ENCODE results near the gene DCDC1.

DCDC1 gene

DNA sequence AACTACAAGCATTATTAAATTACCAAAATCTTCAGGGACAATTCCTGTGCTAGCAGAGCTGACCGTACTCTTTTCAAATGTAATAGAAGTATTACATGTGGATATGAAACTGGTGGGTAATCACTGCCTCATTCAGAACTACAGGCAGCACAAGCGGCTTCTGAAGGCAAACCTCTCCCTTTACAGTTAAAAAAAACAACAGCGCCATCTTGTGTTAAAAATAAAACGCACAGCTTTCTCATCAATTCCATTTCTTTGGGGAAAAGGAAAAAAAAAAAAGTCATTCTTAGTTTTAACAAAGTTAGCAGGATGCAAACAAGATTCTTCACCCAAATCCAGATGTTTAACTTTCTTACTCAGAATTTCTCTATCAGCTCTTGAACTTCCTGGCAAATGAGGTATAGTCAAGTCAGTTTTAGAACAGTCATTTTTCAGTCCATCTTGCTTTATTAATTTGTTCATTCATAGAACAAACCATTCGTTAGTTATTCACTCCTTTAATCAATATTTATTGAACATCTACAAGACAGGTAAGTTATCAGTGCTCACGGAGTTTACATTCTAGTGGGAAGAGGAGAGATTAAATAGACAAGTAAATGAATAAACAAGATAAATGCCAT, 451.6 kb downstream of the DCDC1 start:
- no peaks in the 10 kb centered on the region for H3K27me3 ChIP-seq (ENCODE audit: control insufficient read depth, insufficient read depth, low read length)
- peaks cover 2% of the 10 kb centered on the region for H3K4me1 ChIP-seq (ENCODE audit: control insufficient read depth, insufficient read depth, low read length)
- no peaks in the 10 kb centered on the region for H3K9me3 ChIP-seq (ENCODE audit: control insufficient read depth, insufficient read depth, low read length)
- no peaks in the 10 kb centered on the region for H3K36me3 ChIP-seq (ENCODE audit: control insufficient read depth, insufficient read depth, low read length)
- no peak overlapping the region for H3K4me3 ChIP-seq (ENCODE audit: low read depth, low read length)
- no peak overlapping the region for H3K9ac ChIP-seq (ENCODE audit: low read depth, low read length)

DNA sequence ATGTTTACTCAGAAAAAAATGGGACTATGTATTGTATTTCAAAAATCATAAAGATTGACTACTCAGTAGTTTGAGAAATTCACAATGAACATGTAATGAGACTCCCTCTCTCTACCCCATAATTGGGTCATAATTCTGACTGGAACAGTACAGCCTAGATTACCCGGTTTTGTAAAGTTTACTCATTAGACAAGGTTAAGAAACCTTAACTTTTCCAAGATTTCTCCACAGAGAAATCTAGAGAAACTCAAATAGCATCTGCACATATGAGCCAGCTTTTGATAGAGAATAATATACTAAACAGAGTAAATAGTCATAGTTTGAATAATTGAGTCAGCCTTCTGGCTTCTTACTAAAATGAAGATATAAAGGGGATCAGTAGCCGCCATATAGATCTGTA, 452.3 kb downstream of the DCDC1 start:
- H3K9ac ChIP-seq (ENCODE audit: low read depth, low read length): no peak overlapping the region
- H3K4me1 ChIP-seq (ENCODE audit: control insufficient read depth, insufficient read depth, low read length): peaks cover 2% of the 10 kb centered on the region
- H3K27me3 ChIP-seq (ENCODE audit: control insufficient read depth, insufficient read depth, low read length): no peaks in the 10 kb centered on the region
- no peaks in the 10 kb centered on the region for H3K36me3 ChIP-seq (ENCODE audit: control insufficient read depth, insufficient read depth, low read length)
- no peaks in the 10 kb centered on the region for H3K9me3 ChIP-seq (ENCODE audit: control insufficient read depth, insufficient read depth, low read length)
- no peak overlapping the region for H3K4me3 ChIP-seq (ENCODE audit: low read depth, low read length)

DNA sequence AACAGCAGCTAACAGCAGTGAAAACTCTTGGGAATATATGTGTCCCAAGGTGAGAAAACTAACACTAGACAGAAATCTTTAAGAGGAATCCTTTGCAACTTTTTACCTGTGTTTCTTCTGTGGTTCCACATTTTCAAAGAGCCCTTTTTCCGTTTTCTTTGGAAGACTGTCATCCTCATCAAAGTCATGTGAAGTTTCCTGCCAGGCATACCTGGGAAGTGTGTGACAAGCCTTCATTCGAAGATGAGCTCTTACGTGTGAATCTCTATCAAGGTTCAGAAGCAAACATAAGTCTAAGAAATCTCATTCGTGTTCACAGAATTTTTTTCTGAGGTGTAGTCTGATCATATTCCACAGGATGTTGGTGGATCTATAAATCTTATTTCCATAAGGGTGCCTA, 452.8 kb downstream of the DCDC1 start:
- H3K36me3 ChIP-seq (ENCODE audit: control insufficient read depth, insufficient read depth, low read length): no peaks in the 10 kb centered on the region
- no peaks in the 10 kb centered on the region for H3K27me3 ChIP-seq (ENCODE audit: control insufficient read depth, insufficient read depth, low read length)
- no peak overlapping the region for H3K9ac ChIP-seq (ENCODE audit: low read depth, low read length)
- H3K4me1 ChIP-seq (ENCODE audit: control insufficient read depth, insufficient read depth, low read length): peaks cover 2% of the 10 kb centered on the region
- no peak overlapping the region for H3K4me3 ChIP-seq (ENCODE audit: low read depth, low read length)
- no peaks in the 10 kb centered on the region for H3K9me3 ChIP-seq (ENCODE audit: control insufficient read depth, insufficient read depth, low read length)

GRCh38 chr11:30914143-30914762, 455.3 kb downstream of the DCDC1 start:
- no peak overlapping the region for H3K4me3 ChIP-seq (ENCODE audit: low read depth, low read length)
- H3K36me3 ChIP-seq (ENCODE audit: control insufficient read depth, insufficient read depth, low read length): no peaks in the 10 kb centered on the region
- H3K9ac ChIP-seq (ENCODE audit: low read depth, low read length): no peak overlapping the region
- peaks cover 2% of the 10 kb centered on the region for H3K4me1 ChIP-seq (ENCODE audit: control insufficient read depth, insufficient read depth, low read length)
- H3K9me3 ChIP-seq (ENCODE audit: control insufficient read depth, insufficient read depth, low read length): no peaks in the 10 kb centered on the region
- H3K27me3 ChIP-seq (ENCODE audit: control insufficient read depth, insufficient read depth, low read length): no peaks in the 10 kb centered on the region

DNA sequence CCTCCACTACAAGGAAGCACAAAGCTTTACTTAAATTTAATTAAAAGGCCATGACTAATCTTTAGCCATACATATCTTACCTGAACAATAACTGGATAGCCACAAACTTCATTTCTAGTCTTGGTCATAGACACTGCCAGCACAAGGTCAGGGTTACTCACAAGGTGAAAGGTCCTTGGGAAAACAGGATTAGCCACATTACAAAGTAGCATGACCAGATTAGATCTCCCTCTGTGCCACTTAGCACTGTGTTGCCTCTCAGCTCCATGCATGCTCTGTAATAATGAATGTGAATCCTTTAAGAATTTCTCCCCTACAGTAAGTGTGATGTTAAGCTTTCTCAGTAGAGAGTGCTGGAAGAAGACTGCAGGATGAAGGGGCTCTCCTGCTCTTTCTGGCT, 458.3 kb downstream of the DCDC1 start:
- H3K27me3 ChIP-seq (ENCODE audit: control insufficient read depth, insufficient read depth, low read length): no peaks in the 10 kb centered on the region
- no peak overlapping the region for H3K4me3 ChIP-seq (ENCODE audit: low read depth, low read length)

DNA sequence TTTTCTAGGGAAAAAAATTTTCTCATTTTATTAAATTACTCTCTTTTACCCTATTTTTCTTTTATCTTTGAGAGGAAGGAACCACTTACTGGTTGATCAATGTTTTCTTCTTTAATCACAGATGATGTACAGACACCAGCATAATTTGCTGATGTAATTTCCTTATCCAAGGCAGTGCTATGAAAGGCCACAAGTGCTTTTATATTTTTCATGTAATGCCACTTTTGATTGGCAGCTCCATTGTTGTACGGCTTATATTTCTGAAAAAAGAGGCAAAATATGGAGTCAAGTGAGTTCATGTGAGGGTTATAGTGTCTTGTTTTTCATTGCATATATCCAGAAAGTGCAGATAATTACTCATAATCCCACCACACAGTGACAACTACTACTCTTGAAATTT, 460.7 kb downstream of the DCDC1 start:
- Histone ChIP-seq H3K36me3 (ENCODE audit: control insufficient read depth, insufficient read depth, low read length) (no peaks in the 10 kb centered on the region), H3K27me3 (ENCODE audit: control insufficient read depth, insufficient read depth, low read length) (no peaks in the 10 kb centered on the region), H3K9me3 (ENCODE audit: control insufficient read depth, insufficient read depth, low read length) (no peaks in the 10 kb centered on the region), H3K4me1 (ENCODE audit: control insufficient read depth, insufficient read depth, low read length) (no peaks in the 10 kb centered on the region), H3K4me3 (ENCODE audit: low read depth, low read length) (no peak overlapping the region), H3K9ac (ENCODE audit: low read depth, low read length) (no peak overlapping the region)

More for the DNA sequence above, 458.3 kb downstream of the DCDC1 start:
- Histone ChIP-seq H3K9me3 (ENCODE audit: control insufficient read depth, insufficient read depth, low read length) (no peaks in the 10 kb centered on the region), H3K9ac (ENCODE audit: low read depth, low read length) (no peak overlapping the region), H3K4me1 (ENCODE audit: control insufficient read depth, insufficient read depth, low read length) (peaks cover 2% of the 10 kb centered on the region), H3K36me3 (ENCODE audit: control insufficient read depth, insufficient read depth, low read length) (no peaks in the 10 kb centered on the region)

DNA sequence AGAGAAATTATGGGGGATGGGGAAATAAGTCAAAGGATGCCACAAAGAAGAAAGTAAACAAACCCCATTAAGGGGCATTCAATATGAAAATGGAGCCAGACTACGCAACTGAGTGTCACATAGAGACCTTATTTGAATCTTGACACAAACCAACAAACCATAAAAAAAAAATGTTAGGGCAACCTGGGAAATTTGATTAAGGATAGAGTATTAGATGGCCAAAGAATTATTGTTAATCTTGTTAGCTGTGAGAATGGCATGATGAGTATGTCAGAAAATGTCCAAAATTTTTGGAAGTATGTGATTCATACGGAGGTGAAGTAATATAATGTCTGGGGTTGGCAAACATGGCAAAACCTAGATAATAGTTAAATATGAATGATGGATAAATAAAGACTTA, 461.3 kb downstream of the DCDC1 start:
- H3K36me3 ChIP-seq (ENCODE audit: control insufficient read depth, insufficient read depth, low read length): no peaks in the 10 kb centered on the region

DNA sequence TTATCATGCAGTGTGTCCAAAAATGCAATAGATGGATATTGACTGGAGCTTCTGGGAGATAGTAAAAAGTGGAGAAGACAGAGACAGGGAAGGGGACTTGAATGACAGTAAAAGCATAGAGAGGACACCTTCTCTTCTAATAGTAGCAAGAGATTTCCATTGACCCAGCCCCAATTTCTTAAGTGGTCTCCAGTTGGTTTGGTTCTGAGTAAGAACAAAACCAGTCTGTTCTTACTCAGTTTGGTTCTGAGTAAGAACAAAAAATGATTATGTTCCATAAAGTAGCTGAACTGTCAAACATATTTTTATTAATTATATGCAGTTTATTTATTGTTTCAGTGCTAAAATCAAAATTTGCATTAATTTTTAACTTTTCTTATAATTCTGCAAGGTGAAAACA, 466.6 kb downstream of the DCDC1 start:
- H3K4me1 ChIP-seq (ENCODE audit: control insufficient read depth, insufficient read depth, low read length): no peaks in the 10 kb centered on the region
- no peaks in the 10 kb centered on the region for H3K36me3 ChIP-seq (ENCODE audit: control insufficient read depth, insufficient read depth, low read length)

More for the DNA sequence above, 461.3 kb downstream of the DCDC1 start:
- Histone ChIP-seq H3K4me1 (ENCODE audit: control insufficient read depth, insufficient read depth, low read length) (no peaks in the 10 kb centered on the region), H3K9ac (ENCODE audit: low read depth, low read length) (no peak overlapping the region), H3K27me3 (ENCODE audit: control insufficient read depth, insufficient read depth, low read length) (no peaks in the 10 kb centered on the region), H3K9me3 (ENCODE audit: control insufficient read depth, insufficient read depth, low read length) (no peaks in the 10 kb centered on the region), H3K4me3 (ENCODE audit: low read depth, low read length) (no peak overlapping the region)

GRCh38 chr11:30895046-30895445, 474.5 kb downstream of the DCDC1 start:
- Histone ChIP-seq H3K9ac (ENCODE audit: low read depth, low read length) (no peak overlapping the region), H3K4me3 (ENCODE audit: low read depth, low read length) (no peak overlapping the region), H3K27me3 (ENCODE audit: control insufficient read depth, insufficient read depth, low read length) (no peaks in the 10 kb centered on the region), H3K4me1 (ENCODE audit: control insufficient read depth, insufficient read depth, low read length) (no peaks in the 10 kb centered on the region), H3K9me3 (ENCODE audit: control insufficient read depth, insufficient read depth, low read length) (no peaks in the 10 kb centered on the region), H3K36me3 (ENCODE audit: control insufficient read depth, insufficient read depth, low read length) (no peaks in the 10 kb centered on the region)

More for the DNA sequence above, 466.6 kb downstream of the DCDC1 start:
- no peaks in the 10 kb centered on the region for H3K9me3 ChIP-seq (ENCODE audit: control insufficient read depth, insufficient read depth, low read length)
- no peak overlapping the region for H3K4me3 ChIP-seq (ENCODE audit: low read depth, low read length)
- no peaks in the 10 kb centered on the region for H3K27me3 ChIP-seq (ENCODE audit: control insufficient read depth, insufficient read depth, low read length)
- H3K9ac ChIP-seq (ENCODE audit: low read depth, low read length): no peak overlapping the region

DNA sequence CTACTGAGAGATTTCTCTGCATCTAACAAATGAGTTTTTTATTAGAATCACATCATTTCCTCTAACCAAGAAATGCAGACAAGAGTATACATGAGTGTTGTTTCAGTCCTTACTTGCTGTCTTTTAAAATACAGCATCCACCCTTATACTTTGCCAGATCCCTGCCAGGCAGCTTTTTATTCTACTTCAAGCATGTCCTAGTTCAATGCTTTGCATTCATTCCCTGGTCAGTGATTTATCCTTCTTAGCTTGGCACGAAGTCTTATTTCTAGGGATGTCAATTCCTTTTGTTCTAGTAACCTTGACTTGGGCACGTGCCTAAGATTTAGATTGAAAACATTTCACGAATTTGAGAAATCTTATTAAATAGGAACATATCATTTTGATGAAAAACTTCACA, 476.2 kb downstream of the DCDC1 start:
- H3K9ac ChIP-seq (ENCODE audit: low read depth, low read length): no peak overlapping the region
- H3K4me3 ChIP-seq (ENCODE audit: low read depth, low read length): no peak overlapping the region
- H3K27me3 ChIP-seq (ENCODE audit: control insufficient read depth, insufficient read depth, low read length): no peaks in the 10 kb centered on the region
- H3K9me3 ChIP-seq (ENCODE audit: control insufficient read depth, insufficient read depth, low read length): no peaks in the 10 kb centered on the region
- H3K36me3 ChIP-seq (ENCODE audit: control insufficient read depth, insufficient read depth, low read length): no peaks in the 10 kb centered on the region
- no peaks in the 10 kb centered on the region for H3K4me1 ChIP-seq (ENCODE audit: control insufficient read depth, insufficient read depth, low read length)

GRCh38 chr11:30889143-30889794, 480.3 kb downstream of the DCDC1 start:
- Histone ChIP-seq H3K27me3 (ENCODE audit: control insufficient read depth, insufficient read depth, low read length) (no peaks in the 10 kb centered on the region), H3K4me3 (ENCODE audit: low read depth, low read length) (no peak overlapping the region), H3K9ac (ENCODE audit: low read depth, low read length) (no peak overlapping the region), H3K36me3 (ENCODE audit: control insufficient read depth, insufficient read depth, low read length) (no peaks in the 10 kb centered on the region), H3K9me3 (ENCODE audit: control insufficient read depth, insufficient read depth, low read length) (no peaks in the 10 kb centered on the region), H3K4me1 (ENCODE audit: control insufficient read depth, insufficient read depth, low read length) (no peaks in the 10 kb centered on the region)
